ENCODE data around the gene PRSS12. TPM values are rescaled to one million over a fixed set of nuclear protein-coding genes. Genes with fewer than 3 reads are reported as not detected.

The PRSS12 gene
- total and polyA plus RNA-seq, 2 donors (not counting 3 experiments of a cell fraction or from before 2014, with no cell fraction given): 0.22 to 0.55 TPM

DNA sequence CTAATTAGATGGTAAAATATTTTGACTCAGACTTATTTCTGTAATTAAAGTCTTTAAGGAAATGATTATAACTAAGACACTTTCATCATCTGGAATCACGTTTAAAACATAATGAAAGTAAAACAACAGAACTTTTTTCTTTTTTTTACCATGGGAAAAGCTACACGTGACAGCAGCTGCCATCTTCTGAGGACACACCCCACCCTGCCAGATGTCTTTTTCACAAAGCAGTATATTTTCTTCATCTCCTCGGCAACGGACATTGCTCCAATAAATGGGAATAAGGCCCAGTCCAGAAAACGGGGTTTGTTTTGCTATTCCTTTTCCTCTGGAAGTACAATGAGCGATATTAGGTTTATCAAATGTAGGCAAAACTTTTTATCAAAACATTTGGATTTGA, 17.5 kb downstream of the PRSS12 start:
- peaks cover 12% of the 10 kb centered on the region for H3K4me1 ChIP-seq (ENCODE audit: control insufficient read depth, extremely low read depth, insufficient read depth, low read length)
- H3K9ac ChIP-seq (replicated peaks; ENCODE audit: extremely low read depth, insufficient read depth, low read length): no peak overlapping the region
- no peaks in the 10 kb centered on the region for H3K9me1 ChIP-seq (replicated peaks; ENCODE audit: control insufficient read depth, extremely low read depth, insufficient read depth, low read length)
- no peak overlapping the region for H3K4me2 ChIP-seq (ENCODE audit: insufficient read depth, low read length)
- BruUV-seq (replicated peaks): no TSS peak
- POLR2A ChIA-PET: no interaction called here
- no peaks in the 10 kb centered on the region for H4K20me1 ChIP-seq (replicated peaks; ENCODE audit: control insufficient read depth, extremely low read depth, insufficient read depth, low read length)
- FAIRE-seq (no peak), DNase-seq (ENCODE audit: low read depth, low spot score) (no peak)
- H3K9me3 ChIP-seq (replicated peaks; ENCODE audit: control insufficient read depth, insufficient read depth, low read length): no peaks in the 10 kb centered on the region
- CTCF ChIA-PET: no interaction called here
- no peaks in the 10 kb centered on the region for H3K79me2 ChIP-seq (ENCODE audit: control insufficient read depth, insufficient read depth, low read length)
- dilution Hi-C loops (cut with MboI; ENCODE audit: extremely low pct_ligation_motif_present, low sequenced_read_pairs) (no loop called here), intact Hi-C loops (cut with micrococcal nuclease) (no loop called here)
- H3K27ac ChIP-seq (ENCODE audit: insufficient read depth, low read depth, low read length): no peak overlapping the region
- H3K27me3 ChIP-seq (ENCODE audit: control insufficient read depth in 2 of 2, insufficient read depth in 2 of 2, low read length in 2 of 2): no peaks in the 10 kb centered on the region
- TF ChIP-seq, protein P1, sequence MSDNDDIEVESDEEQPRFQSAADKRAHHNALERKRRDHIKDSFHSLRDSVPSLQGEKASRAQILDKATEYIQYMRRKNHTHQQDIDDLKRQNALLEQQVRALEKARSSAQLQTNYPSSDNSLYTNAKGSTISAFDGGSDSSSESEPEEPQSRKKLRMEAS (IDR thresholded peaks at IDR 0.05; ENCODE audit: insufficient read depth, insufficient read length): no peak
- TF ChIP-seq POLR2AphosphoS5 (IDR thresholded peaks at IDR 0.05; ENCODE audit: insufficient read depth, low read depth, low read length) (no peak), CTCF (IDR thresholded peaks at IDR 0.05; ENCODE audit: extremely low read depth in 1 of 2, insufficient read depth in 1 of 2, low read depth in 1 of 2, low read length in 2 of 2) (no peak), POLR2A (IDR thresholded peaks at IDR 0.05; ENCODE audit: low read depth, low read length) (no peak), GATA2 (IDR thresholded peaks at IDR 0.05; ENCODE audit: insufficient read depth, insufficient read length, low read depth, low read length) (no peak)
- H2AFZ ChIP-seq (ENCODE audit: low read depth, low read length): no peak overlapping the region
- no peaks in the 10 kb centered on the region for H3K36me3 ChIP-seq (ENCODE audit: control insufficient read depth in 2 of 2, extremely low read depth in 1 of 2, insufficient read depth in 2 of 2, low read length in 2 of 2)
- H3K4me3 ChIP-seq (replicated peaks in 1 of 3; ENCODE audit: insufficient read depth in 1 of 3, low read depth in 1 of 3, low read length in 3 of 3): no peak overlapping the region

DNA sequence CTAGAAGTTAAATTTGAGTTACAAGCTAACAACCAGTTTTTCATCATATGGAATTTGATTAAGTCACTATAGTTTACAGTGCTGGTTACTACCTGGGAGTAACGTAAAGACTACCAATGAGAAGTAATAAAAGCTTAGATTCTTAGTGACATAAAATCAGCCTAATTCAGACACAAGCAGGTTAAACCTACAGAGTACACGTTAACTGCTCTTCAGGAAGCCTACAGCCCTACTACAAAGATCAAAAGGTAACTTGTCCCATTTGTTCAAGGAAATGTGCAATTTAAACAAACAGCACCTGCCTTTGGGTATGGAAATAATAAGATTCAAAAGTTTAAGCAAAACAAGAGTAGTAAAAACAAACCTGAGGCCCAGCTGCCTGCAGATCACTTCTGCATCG, 21.5 kb downstream of the PRSS12 start:
- ChIA-PET POLR2A (no interaction called here), CTCF (no interaction called here)
- FAIRE-seq: no peak
- no peak overlapping the region for H3K9ac ChIP-seq (replicated peaks; ENCODE audit: extremely low read depth, insufficient read depth, low read length)
- H4K20me1 ChIP-seq (replicated peaks; ENCODE audit: control insufficient read depth, extremely low read depth, insufficient read depth, low read length): no peaks in the 10 kb centered on the region
- no peaks in the 10 kb centered on the region for H3K36me3 ChIP-seq (ENCODE audit: control insufficient read depth in 2 of 2, extremely low read depth in 1 of 2, insufficient read depth in 2 of 2, low read length in 2 of 2)
- no peak overlapping the region for H3K27ac ChIP-seq (ENCODE audit: insufficient read depth, low read depth, low read length)
- BruUV-seq (replicated peaks): no TSS peak
- no peak for DNase-seq (ENCODE audit: low read depth, low spot score)
- dilution Hi-C loops (cut with MboI; ENCODE audit: extremely low pct_ligation_motif_present, low sequenced_read_pairs): no loop called here
- no peak overlapping the region for H2AFZ ChIP-seq (ENCODE audit: low read depth, low read length)
- H3K4me3 ChIP-seq (replicated peaks in 1 of 3; ENCODE audit: insufficient read depth in 1 of 3, low read depth in 1 of 3, low read length in 3 of 3): no peak overlapping the region
- H3K4me2 ChIP-seq (ENCODE audit: insufficient read depth, low read length): no peak overlapping the region
- TF ChIP-seq POLR2AphosphoS5 (IDR thresholded peaks at IDR 0.05; ENCODE audit: insufficient read depth, low read depth, low read length) (no peak), GATA2 (IDR thresholded peaks at IDR 0.05; ENCODE audit: insufficient read depth, insufficient read length, low read depth, low read length) (no peak), POLR2A (IDR thresholded peaks at IDR 0.05; ENCODE audit: low read depth, low read length) (no peak), MYC (IDR thresholded peaks at IDR 0.05; ENCODE audit: low read depth, low read length) (no peak), FOS (IDR thresholded peaks at IDR 0.05; ENCODE audit: borderline replicate concordance, insufficient read depth, low read length) (no peak), JUN (IDR thresholded peaks at IDR 0.05; ENCODE audit: borderline replicate concordance, insufficient read depth, insufficient read length, low read depth) (no peak), CTCF (IDR thresholded peaks at IDR 0.05; ENCODE audit: extremely low read depth in 1 of 2, insufficient read depth in 1 of 2, low read depth in 1 of 2, low read length in 2 of 2) (no peak), EZH2 (IDR thresholded peaks at IDR 0.05; ENCODE audit: borderline replicate concordance, low read depth, low read length, severe bottlenecking) (no peak)
- TF ChIP-seq, protein P1 (IDR thresholded peaks at IDR 0.05; ENCODE audit: insufficient read depth, insufficient read length): no peak
- intact Hi-C loops (cut with micrococcal nuclease): no loop called here
- no peaks in the 10 kb centered on the region for H3K9me3 ChIP-seq (replicated peaks; ENCODE audit: control insufficient read depth, insufficient read depth, low read length)
- no peaks in the 10 kb centered on the region for H3K4me1 ChIP-seq (ENCODE audit: control insufficient read depth, extremely low read depth, insufficient read depth, low read length)
- H3K27me3 ChIP-seq (ENCODE audit: control insufficient read depth in 2 of 2, insufficient read depth in 2 of 2, low read length in 2 of 2): no peaks in the 10 kb centered on the region
- no peaks in the 10 kb centered on the region for H3K79me2 ChIP-seq (ENCODE audit: control insufficient read depth, insufficient read depth, low read length)
- H3K9me1 ChIP-seq (replicated peaks; ENCODE audit: control insufficient read depth, extremely low read depth, insufficient read depth, low read length): no peaks in the 10 kb centered on the region

All from endothelial cell of umbilical vein (primary cell).